Stomach (tissue), 9 donors: ENCODE measurements around the gene BTNL8. TPM values are rescaled to one million over a fixed set of nuclear protein-coding genes. Genes with fewer than 3 reads are reported as not detected.

Source experiments
- DNase-seq, 2 donors: peaks; one replicate each; pipeline versions ENCODE4 v3.0.0 to v3.0.0-alpha.2; 2013 to 2019
- H3K27ac ChIP-seq, 5 donors: fragments of 200-600 bp in 4 of 5; sonication (generic) in 4 of 5; one replicate each; pipeline ENCODE4 v1.5.1; 2013 to 2019; ENCODE audit warnings: mild to moderate bottlenecking in 1 of 5, moderate library complexity in 1 of 5
- H3K27me3 ChIP-seq, 3 donors: fragments of 200-600 bp; sonication (generic); one replicate each; pipeline ENCODE4 v1.5.1; 2017 to 2019; ENCODE audit warnings: mixed run types in 1 of 3
- H3K36me3 ChIP-seq, 4 donors: fragments of 200-600 bp; sonication (generic); 1 replicate in 3 of 4; 2 replicates in 1 of 4; pipeline ENCODE4 v1.5.1; 2016 to 2019
- H3K4me1 ChIP-seq, 4 donors: fragments of 200-600 bp; sonication (generic); one replicate each; pipeline ENCODE4 v1.5.1; 2016 to 2019
- H3K4me3 ChIP-seq, 4 donors: fragments of 200-600 bp; sonication (generic) in 3 of 4; one replicate each; pipeline ENCODE4 v1.5.1; 2016 to 2019; ENCODE audit warnings: mild to moderate bottlenecking in 1 of 4
- H3K9me3 ChIP-seq, 4 donors: fragments of 200-600 bp; sonication (generic); one replicate each; pipeline ENCODE4 v1.5.1; 2016 to 2019
- EP300 ChIP-seq: sonication (generic); formaldehyde crosslinking; IDR thresholded peaks from one replicate; pipeline ENCODE4 v1.6.1; 2017; ENCODE audit warnings: antibody characterized with exemption
- POLR2A ChIP-seq, 4 donors: fragments of 450-650 bp; IDR thresholded peaks; one replicate each; pipeline ENCODE4 v1.6.1; 2016; ENCODE audit warnings: antibody characterized with exemption in 4 of 4, control low read depth in 2 of 4, mild to moderate bottlenecking in 1 of 4, moderate library complexity in 1 of 4
- POLR2AphosphoS5 ChIP-seq, 3 donors: sonication (generic); formaldehyde crosslinking; IDR thresholded peaks; one replicate each; pipeline ENCODE4 v1.6.1; 2016; ENCODE audit warnings: antibody characterized with exemption in 3 of 3
- WGBS, 5 donors: extraction: QIAGEN DNeasy Blood & Tissue Kit in 3 of 5; methylation state at CpG; one replicate each; pipeline versions ENCODE4 v1.1.5 to v1.1.7; 2013 to 2018; 5-methylcytosine and 5-hydroxymethylcytosine counted together
- intact Hi-C: fragments of 100-400 bp; cut with DNase I; formaldehyde crosslinking; loops from one replicate; pipeline ENCODE4 v1.15.1; 2023; ENCODE audit warnings: low total_unique reads
- polyA plus RNA-seq, 3 donors: library from polyadenylated mRNA; stranded (reverse); fragments of 200-250 nt; gene quantifications; one replicate each; pipeline ENCODE4 v1.2.3, GENCODE V29; 2013
- total RNA-seq, 5 donors: library from RNA; depleted of rRNA; stranded (reverse); fragments of >200 nt; gene quantifications; one replicate each; pipeline versions ENCODE4 v1.1.0 to v1.2.3, GENCODE V29; 2014 to 2016
- TF ChIP-seq, protein P1 (sequence below), 7 experiments: fragments of 450-650 bp in 4 of 7; fragments of 200-600 bp in 3 of 7; sonication (generic) in 3 of 7; IDR thresholded peaks; one replicate each; pipeline ENCODE4 v1.5.1; 2016 to 2019; ENCODE audit warnings: antibody characterized with exemption in 7 of 7, control low read depth in 2 of 7, mild to moderate bottlenecking in 1 of 7
- donor health status: healthy with polysubstance abuse.
- donor health status: Bipolar disorder and iron deficiency.
- donor health status: healthy.

The BTNL8 gene
- total and polyA plus RNA-seq, 8 donors, result 0.76 to 22.0 (median 4.0) TPM

DNA sequence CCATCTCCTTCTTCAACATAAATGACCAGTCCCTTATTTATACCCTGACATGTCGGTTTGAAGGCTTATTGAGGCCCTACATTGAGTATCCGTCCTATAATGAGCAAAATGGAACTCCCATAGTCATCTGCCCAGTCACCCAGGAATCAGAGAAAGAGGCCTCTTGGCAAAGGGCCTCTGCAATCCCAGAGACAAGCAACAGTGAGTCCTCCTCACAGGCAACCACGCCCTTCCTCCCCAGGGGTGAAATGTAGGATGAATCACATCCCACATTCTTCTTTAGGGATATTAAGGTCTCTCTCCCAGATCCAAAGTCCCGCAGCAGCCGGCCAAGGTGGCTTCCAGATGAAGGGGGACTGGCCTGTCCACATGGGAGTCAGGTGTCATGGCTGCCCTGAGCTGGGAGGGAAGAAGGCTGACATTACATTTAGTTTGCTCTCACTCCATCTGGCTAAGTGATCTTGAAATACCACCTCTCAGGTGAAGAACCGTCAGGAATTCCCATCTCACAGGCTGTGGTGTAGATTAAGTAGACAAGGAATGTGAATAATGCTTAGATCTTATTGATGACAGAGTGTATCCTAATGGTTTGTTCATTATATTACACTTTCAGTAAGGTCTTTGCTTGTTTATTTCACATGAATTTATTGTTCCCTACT lies 51.5 kb downstream of the BTNL8 start:
- DNase-seq, result no peak
- WGBS, 5 donors, result 72 to 83% (median 81%) methylated on average over 6 of the region's 6 CpGs
- Histone ChIP-seq H3K27me3 (no peaks in the 10 kb centered on the region), H3K4me3 (no peak overlapping the region), H3K36me3 (no peaks in the 10 kb centered on the region), H3K27ac (no peak overlapping the region), H3K9me3 (no peaks in the 10 kb centered on the region), H3K4me1 (peaks cover 0 to 9% (median 4%) of the 10 kb centered on the region in 4 donors)
- intact Hi-C loops, result no loop called here
- TF ChIP-seq, protein P1, sequence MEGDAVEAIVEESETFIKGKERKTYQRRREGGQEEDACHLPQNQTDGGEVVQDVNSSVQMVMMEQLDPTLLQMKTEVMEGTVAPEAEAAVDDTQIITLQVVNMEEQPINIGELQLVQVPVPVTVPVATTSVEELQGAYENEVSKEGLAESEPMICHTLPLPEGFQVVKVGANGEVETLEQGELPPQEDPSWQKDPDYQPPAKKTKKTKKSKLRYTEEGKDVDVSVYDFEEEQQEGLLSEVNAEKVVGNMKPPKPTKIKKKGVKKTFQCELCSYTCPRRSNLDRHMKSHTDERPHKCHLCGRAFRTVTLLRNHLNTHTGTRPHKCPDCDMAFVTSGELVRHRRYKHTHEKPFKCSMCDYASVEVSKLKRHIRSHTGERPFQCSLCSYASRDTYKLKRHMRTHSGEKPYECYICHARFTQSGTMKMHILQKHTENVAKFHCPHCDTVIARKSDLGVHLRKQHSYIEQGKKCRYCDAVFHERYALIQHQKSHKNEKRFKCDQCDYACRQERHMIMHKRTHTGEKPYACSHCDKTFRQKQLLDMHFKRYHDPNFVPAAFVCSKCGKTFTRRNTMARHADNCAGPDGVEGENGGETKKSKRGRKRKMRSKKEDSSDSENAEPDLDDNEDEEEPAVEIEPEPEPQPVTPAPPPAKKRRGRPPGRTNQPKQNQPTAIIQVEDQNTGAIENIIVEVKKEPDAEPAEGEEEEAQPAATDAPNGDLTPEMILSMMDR (IDR thresholded peaks at IDR 0.05), result no peak
- TF ChIP-seq EP300 (no peak), POLR2AphosphoS5 (IDR thresholded peaks at IDR 0.05) (no peak), POLR2A (IDR thresholded peaks at IDR 0.05) (no peak)

DNA sequence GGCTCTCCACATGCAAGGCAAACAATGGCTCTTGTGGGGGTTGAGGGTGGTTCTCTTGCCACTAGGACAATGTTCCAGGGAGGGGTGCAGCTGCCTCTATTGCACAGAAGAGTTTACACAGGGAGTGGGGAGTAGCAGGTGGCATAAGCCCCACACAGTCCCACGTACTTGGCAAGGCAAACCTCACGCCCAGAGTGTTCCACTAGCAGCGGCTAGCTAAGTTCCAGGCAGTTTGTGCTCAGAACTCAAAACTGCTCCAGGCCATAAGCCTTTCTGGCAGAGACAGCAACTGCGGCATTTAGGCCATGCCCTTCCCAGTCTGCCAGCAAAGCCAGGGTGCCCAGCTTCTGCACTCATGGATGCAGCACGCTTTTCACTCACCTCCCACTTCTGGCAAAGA lies 60.7 kb downstream of the BTNL8 start:
- H3K4me3 ChIP-seq, result no peak overlapping the region
- TF ChIP-seq POLR2AphosphoS5 (IDR thresholded peaks at IDR 0.05), result no peak
- TF ChIP-seq, protein P1 (IDR thresholded peaks at IDR 0.05), result no peak
- no peak for TF ChIP-seq EP300
- no peak for TF ChIP-seq POLR2A (IDR thresholded peaks at IDR 0.05)
- H3K9me3 ChIP-seq, result no peaks in the 10 kb centered on the region
- no peaks in the 10 kb centered on the region for H3K36me3 ChIP-seq
- H3K27ac ChIP-seq, result no peak overlapping the region
- DNase-seq, result no peak
- intact Hi-C loops, result no loop called here
- peaks cover 0 to 7% (median 0%) of the 10 kb centered on the region in 3 donors for H3K27me3 ChIP-seq
- H3K4me1 ChIP-seq, result no peaks in the 10 kb centered on the region
- WGBS, 5 donors, result 74 to 93% (median 82%) methylated on average over 2 to 5 of the region's 5 CpGs

DNA sequence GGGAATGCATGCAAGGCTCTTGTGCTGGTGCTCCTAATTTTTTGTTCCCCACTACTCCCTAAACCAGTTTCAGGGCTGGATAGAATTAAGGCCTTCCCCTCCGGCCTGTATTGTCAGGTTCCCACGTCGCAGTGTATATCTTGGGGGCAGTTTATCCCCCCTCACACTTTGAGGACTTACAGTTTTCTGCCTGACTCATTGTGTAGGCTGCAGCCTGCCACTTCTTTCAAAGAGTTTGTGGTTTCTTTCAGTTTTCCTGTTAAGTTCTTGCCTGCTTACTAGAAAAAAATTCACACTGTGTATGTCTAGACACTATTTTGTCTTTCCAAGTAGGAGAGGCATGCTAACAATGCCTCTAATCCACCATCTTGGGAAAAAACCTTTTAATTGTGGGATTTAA lies 61.2 kb downstream of the BTNL8 start:
- 49 to 82% (median 78%) methylated on average over 3 of the region's 3 CpGs for WGBS, 5 donors
- H3K4me3 ChIP-seq, result no peak overlapping the region
- no peak overlapping the region for H3K27ac ChIP-seq

DNA sequence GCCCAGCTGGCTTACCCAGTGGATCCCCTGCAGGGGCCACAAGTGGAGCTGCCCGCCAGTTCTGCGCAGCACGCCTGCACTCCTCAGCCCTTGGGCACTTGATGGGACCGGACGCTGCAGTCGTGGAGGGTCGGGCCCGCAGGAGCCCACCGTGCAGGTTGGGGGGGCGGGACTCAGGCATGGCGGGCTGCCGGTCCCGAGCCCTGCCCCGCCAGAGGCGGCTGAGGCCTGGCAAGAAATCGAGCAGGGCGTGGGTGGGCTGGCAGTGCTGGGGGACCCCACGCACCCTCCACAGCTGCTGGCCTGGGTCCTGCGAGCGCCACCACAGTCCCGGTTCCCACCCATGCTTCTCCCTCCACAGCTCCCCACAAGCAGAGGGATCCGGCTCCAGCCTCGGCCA lies 70.4 kb downstream of the BTNL8 start:
- no peak for DNase-seq
- Histone ChIP-seq H3K36me3 (no peaks in the 10 kb centered on the region), H3K27me3 (no peaks in the 10 kb centered on the region), H3K9me3 (no peaks in the 10 kb centered on the region), H3K27ac (no peak overlapping the region), H3K4me3 (no peak overlapping the region), H3K4me1 (peaks cover 0 to 3% (median 0%) of the 10 kb centered on the region in 4 donors)
- TF ChIP-seq POLR2A (IDR thresholded peaks at IDR 0.05) (no peak), EP300 (no peak)
- intact Hi-C loops, result no loop called here
- WGBS, 5 donors, result 94 to 100% (median 100%) methylated on average over 3 to 23 of the region's 23 CpGs

More for the DNA sequence above, 61.2 kb downstream of the BTNL8 start:
- no peaks in the 10 kb centered on the region for H3K36me3 ChIP-seq
- no peak for DNase-seq
- TF ChIP-seq POLR2A (IDR thresholded peaks at IDR 0.05) (no peak), EP300 (no peak), POLR2AphosphoS5 (IDR thresholded peaks at IDR 0.05) (no peak)
- TF ChIP-seq, protein P1 (IDR thresholded peaks at IDR 0.05), result no peak
- peaks cover 0 to 7% (median 0%) of the 10 kb centered on the region in 3 donors for H3K27me3 ChIP-seq
- intact Hi-C loops, result no loop called here
- no peaks in the 10 kb centered on the region for H3K9me3 ChIP-seq
- H3K4me1 ChIP-seq, result no peaks in the 10 kb centered on the region

DNA sequence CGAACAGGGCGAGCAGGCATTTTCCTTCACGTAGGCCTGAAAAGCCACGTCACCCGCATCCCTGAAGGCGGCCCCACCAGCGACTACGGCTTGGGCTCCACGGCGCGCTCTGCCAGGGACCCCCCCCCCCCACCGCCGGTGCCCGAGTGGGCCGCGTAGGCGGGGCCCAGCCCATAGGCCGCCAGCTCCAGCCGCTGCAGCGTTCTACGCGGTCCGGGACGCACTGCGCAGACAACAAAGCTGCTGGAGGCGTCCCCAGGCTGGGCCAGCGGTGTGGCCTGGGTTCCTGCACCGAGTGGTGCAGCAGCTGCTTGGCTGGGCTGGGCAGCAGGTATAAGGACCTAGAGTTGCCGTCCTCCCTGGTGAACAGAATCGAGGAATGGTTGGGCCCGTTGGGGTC lies 71.4 kb downstream of the BTNL8 start:
- intact Hi-C loops, result no loop called here
- TF ChIP-seq POLR2AphosphoS5 (IDR thresholded peaks at IDR 0.05), result no peak
- TF ChIP-seq EP300, result no peak
- TF ChIP-seq POLR2A (IDR thresholded peaks at IDR 0.05), result no peak
- TF ChIP-seq, protein P1 (IDR thresholded peaks at IDR 0.05), result no peak
- no peaks in the 10 kb centered on the region for H3K9me3 ChIP-seq
- peaks cover 0 to 3% (median 0%) of the 10 kb centered on the region in 4 donors for H3K4me1 ChIP-seq
- no peak overlapping the region for H3K4me3 ChIP-seq
- H3K36me3 ChIP-seq, result no peaks in the 10 kb centered on the region
- 92 to 97% (median 97%) methylated on average over 18 to 31 of the region's 31 CpGs for WGBS, 5 donors
- no peaks in the 10 kb centered on the region for H3K27me3 ChIP-seq
- DNase-seq, result no peak
- H3K27ac ChIP-seq, result no peak overlapping the region
